NCI-H2171 (cell line): ENCODE measurements around the gene GDNF.
"Not testable (repeated sequence)": the region's sequence is repeated elsewhere in the genome, so short reads cannot be mapped to it uniquely, and the experiment has no call there.

Experiments used
- DNase-seq: peaks from one replicate; lab custom pipeline; 2025; lab: John Stamatoyannopoulos, UW

GDNF gene, protein sequence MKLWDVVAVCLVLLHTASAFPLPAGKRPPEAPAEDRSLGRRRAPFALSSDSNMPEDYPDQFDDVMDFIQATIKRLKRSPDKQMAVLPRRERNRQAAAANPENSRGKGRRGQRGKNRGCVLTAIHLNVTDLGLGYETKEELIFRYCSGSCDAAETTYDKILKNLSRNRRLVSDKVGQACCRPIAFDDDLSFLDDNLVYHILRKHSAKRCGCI

GRCh38 chr5:37839407-37840052 is at the start of gene GDNF:
Gene GDNF (minus strand): TSS chr5:37840041. CDS start chr5:37834796, 5,245 bp downstream.
- DNase-seq, result peak; percentile 73

GRCh38 chr5:37888476-37888875 is 48.6 kb upstream of the GDNF start:
- no peak for DNase-seq

- peak; percentile 68 for DNase-seq
Observed at GRCh38 chr5:37886242-37886905, 46.5 kb upstream of the GDNF start.

GRCh38 chr5:37882636-37883035 is 42.8 kb upstream of the GDNF start:
- DNase-seq, result no peak

- no peak for DNase-seq
Observed at GRCh38 chr5:37881359-37881758, 41.5 kb upstream of the GDNF start.

GRCh38 chr5:37876943-37877342 is 37.1 kb upstream of the GDNF start:
- no peak for DNase-seq

DNA sequence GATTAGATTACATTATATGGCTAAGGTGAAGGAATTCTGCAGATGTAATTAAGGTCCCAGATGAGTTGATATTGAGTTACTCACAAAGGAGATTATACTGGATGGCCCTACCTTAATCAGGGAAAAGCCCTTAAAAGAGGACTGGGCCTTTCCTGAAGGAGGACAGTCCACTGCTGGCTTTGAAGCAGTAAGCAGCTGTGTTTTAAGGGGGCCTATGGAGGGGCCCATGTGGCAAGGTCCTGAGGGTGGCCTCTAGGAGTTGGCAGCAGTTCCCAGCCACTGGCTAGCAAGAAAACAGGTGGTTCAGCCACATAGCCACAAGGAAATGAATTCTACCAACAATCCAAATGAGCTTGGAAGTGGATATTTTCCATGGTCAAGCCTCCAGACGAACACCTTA is 36.4 kb upstream of the GDNF start:
- DNase-seq, result no peak

DNA sequence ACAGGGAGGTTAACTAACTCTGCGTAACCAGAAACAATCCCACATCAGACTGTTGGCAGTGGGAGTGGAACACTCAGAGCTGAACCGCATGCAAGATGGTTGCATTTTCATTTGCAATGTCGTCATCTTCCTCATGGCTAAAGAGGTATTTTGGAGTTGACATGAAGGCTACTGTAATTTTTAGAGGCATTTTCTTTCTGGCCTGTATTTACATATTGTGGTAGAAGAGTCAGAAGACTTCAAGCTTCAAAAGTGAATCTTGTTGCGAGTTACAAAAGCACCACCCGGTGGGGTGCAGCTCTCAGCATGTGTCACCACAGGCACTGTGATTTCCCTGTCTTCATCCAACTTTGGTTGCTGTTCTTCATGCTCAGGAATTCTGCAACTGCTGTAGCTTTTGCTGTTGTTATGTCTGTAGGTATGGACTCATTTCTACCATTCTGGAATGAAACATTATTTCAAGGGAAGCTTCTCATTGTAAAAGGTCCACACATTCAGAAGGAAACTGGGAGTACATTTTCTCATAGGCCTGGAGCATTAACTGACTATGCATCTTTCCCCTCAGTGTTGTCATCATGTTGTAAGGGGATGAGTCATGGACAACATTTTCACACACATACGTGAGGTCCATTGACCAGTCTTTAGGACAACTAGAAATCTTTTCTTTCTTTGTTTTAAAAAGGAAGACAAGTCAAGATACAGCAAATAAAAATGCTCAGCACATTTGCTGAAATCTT is 35.4 kb upstream of the GDNF start:
- DNase-seq, result no peak

- no peak for DNase-seq
Observed at GRCh38 chr5:37873988-37874387, 34.1 kb upstream of the GDNF start.

DNA sequence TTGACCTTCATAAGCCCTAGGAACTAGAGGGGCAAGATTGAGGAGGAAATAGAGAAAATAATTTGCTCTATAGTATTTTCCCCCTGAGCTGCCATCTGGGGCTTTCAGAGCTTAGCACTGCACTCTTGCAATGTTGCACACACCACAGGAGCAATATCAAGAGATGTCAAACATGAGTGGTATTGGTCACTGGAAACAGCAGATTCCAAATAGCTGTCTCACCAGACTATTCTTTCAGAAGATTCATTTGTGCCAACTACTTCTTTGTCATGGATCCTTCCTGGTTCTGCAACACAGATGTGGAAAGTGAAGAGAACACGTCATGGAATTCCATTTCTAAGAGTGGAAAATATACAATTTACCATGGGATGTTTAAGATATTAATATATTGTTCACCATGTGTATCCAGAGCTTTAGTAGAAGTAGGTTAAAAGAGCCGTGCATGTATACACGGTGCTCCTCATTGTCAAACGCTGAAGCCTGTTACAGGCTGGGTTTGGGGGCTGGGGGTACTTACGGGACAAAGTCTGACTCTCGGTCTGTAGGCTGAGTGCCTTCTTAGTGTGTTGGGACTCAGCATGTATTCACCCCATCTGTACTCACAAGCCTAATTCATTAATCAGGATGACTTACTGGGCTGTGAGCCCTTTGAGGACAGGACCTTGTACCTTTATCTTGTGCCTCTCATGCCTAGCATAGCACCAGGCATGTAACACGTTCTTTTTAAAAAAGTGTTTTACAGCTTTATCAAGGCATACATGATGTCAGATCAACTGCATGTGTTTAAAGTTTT is 31.4 kb upstream of the GDNF start:
- DNase-seq, result no peak

DNA sequence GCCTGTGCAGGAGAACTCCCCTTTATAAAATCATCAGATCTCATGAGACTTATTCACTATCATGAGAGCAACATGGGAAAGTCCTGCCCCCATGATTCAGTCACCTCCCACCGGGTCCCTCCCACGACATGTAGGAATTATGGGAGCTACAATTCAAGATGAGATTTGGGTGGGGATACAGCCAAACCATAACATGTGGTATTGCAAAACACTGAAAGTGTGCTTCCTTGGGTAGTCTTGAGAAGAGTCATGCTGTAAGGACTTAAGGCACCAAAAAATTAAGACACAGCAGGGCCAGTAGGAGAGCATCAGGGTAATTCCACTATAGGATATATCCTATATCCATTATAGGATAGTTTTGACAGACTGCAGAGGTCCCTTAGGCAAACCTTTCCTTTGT is 29.4 kb upstream of the GDNF start:
- no peak for DNase-seq

- no peak for DNase-seq
Observed at GRCh38 chr5:37867654-37868053, 27.8 kb upstream of the GDNF start.

GRCh38 chr5:37862907-37863306 is 23.1 kb upstream of the GDNF start:
- not testable (repeated sequence) for DNase-seq

GRCh38 chr5:37860206-37860605 is 20.4 kb upstream of the GDNF start:
- DNase-seq, result no peak

DNA sequence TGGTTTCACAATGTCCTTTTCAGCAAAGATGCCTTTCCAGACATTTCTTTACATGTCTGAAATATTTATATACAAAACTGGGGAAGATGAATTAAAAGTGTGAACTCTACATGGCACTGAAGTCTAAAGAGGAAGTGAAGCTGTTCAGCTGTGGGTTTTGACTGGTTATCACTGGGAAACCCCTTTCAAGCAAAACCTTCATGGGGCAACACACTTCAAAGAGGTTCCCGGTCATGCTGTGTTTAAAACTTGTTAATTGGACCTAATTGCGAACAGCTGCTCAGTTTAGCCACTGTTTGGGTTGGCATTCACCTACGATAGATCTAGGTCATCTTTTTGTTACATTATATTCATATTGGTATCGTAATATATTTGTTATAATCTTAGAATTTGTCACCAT is 20.0 kb upstream of the GDNF start:
- no peak for DNase-seq

- DNase-seq, result no peak
Observed at GRCh38 chr5:37858250-37858649, 18.4 kb upstream of the GDNF start.

DNA sequence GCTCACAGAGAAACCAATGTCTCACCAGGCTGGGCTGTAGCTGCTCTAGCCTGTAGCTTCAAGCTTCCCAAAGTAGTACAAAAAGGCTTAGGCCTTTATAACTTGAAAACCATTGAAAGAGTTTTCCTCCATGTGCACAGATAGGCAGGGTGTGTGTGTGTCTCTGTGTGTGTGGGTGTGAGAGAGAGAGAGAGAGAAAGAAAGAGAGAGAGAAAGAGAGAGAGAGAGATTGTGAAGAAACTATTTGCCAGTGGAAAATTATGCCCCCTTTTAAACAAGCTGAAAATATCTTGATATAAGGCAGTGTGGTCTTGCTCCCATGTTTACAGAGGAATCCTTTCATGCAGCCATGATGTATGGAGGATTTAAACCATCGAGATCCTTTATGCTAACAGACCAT is 17.9 kb upstream of the GDNF start:
- DNase-seq, result no peak

GRCh38 chr5:37855438-37855837 is 15.6 kb upstream of the GDNF start:
- DNase-seq, result no peak

DNA sequence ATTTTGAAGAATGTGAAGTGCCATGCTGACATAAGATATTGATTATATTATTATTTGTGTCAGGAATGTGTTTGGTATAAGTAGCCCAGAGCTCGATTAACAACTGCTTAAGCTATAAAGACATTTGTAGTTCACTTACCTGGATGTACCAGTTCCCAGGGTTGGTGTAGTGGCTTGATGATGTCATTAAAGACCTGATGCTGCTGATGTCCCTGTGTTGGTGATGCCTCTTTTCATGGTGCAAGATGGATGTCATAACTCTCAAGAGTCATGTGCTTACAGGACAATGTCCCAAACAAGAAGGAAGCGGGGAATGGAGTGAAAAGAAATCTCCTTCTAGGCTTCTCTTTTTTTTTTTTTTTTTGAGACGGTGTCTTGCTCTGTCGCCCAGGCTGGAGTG is 11.5 kb upstream of the GDNF start:
- DNase-seq, result no peak

DNA sequence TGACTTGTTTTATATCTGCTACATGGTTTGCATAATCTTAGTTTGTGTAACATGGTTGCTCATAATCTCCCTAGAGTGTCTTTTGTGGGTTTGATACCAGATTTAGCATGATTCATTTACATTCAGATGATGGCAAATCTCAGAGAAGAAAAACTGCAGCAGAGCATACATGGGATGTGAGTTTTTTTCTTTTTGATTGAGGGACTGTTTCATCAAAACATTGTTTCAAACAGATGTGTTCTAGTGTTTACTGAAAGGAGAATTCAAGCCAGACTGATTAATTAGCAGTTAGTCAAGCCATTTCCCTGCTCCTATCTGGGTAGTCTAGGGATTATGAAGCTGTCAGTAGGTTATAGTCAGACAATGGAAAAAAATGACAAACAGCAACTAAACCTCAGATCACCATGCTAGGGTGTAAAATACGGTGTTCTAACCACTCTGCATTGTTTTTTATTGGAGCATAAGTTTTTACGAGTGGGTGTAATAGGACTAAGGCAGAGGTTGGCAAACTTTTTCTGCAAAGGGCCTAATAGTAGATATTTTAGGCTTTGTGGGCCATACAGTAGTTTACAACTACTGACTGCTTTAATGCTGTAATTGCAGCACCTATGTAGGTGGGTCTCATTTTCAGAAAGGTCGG is 10.5 kb upstream of the GDNF start:
- DNase-seq, result no peak

DNA sequence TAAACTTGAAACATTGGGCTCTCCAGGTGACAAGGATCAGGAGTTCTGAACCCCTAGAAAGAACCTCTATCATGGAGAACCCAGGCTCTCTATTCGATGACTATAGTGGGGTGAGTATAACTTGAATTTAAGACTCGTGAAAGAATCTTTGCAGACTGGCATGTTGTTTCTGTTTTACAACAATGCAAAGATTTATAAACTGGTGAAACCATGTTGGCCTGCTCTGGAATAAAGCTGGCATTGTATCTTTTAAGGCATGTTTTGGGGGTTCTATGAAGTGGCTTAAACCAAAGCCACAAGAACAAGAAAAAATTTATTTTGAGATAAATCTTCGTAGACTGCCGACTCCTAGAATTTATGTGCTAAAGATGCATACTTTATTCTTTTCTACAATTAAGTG is 9.8 kb upstream of the GDNF start:
- DNase-seq, result no peak
